GM12878 (cell line): ENCODE measurements around the gene TYW5.

Experiments used
- CTCF ChIP-seq, 3 experiments: IDR thresholded peaks in 2 of 3; conservative IDR thresholded peaks in 1 of 3; 2 replicates each; pipeline ENCODE4 v1.5.1; 2011; ENCODE audit warnings: low read depth in 3 of 3, low read length in 3 of 3, mild to moderate bottlenecking in 3 of 3, control low read depth in 2 of 3, moderate library complexity in 2 of 3, inconsistent platforms in 1 of 3, mixed read lengths in 1 of 3; ENCODE audit not compliant: control insufficient read depth in 2 of 3, insufficient read depth in 1 of 3; ENCODE audit errors: extremely low read depth in 1 of 3
- ETV6 ChIP-seq, 2 experiments: fragments of 450-650 bp in 1 of 2; IDR thresholded peaks in 1 of 2; conservative IDR thresholded peaks in 1 of 2; 2 replicates each; pipeline ENCODE4 v1.6.1; 2014; ENCODE audit warnings: antibody characterized with exemption in 1 of 2, borderline replicate concordance in 1 of 2, low read depth in 1 of 2, mild to moderate bottlenecking in 1 of 2, moderate library complexity in 1 of 2
- EZH2 ChIP-seq: IDR thresholded peaks from 2 replicates; pipeline ENCODE4 v1.6.1; 2012; ENCODE audit warnings: low read depth, mild to moderate bottlenecking, control low read depth, inconsistent platforms, low read length, borderline replicate concordance; ENCODE audit not compliant: control insufficient read depth
- MXI1 ChIP-seq: fragments of 150-350 bp; IDR thresholded peaks from 2 replicates; pipeline ENCODE4 v1.6.1; 2011; ENCODE audit warnings: low read depth, mild to moderate bottlenecking, inconsistent platforms, low read length, improper control_type of control experiment
- POLR2AphosphoS2 ChIP-seq: IDR thresholded peaks from 2 replicates; pipeline ENCODE4 v1.6.1; 2011; ENCODE audit warnings: low read depth, mild to moderate bottlenecking, low read length, improper control_type of control experiment, moderate library complexity
- POU2F2 ChIP-seq: IDR thresholded peaks from 3 replicates; pipeline ENCODE4 v1.6.1; 2011; ENCODE audit warnings: low read depth, mild to moderate bottlenecking, low read length, borderline replicate concordance
- RAD21 ChIP-seq: IDR thresholded peaks from 2 replicates; pipeline ENCODE4 v1.6.1; 2011; ENCODE audit warnings: mild to moderate bottlenecking, low read depth, low read length, moderate library complexity; ENCODE audit not compliant: insufficient read depth
- SPI1 ChIP-seq: IDR thresholded peaks from 2 replicates; pipeline ENCODE4 v1.6.1; 2011; ENCODE audit warnings: low read depth, mild to moderate bottlenecking, low read length, moderate library complexity, borderline replicate concordance; ENCODE audit not compliant: insufficient read depth

- TF ChIP-seq MXI1 (no peak), EZH2 (no peak), CTCF (IDR thresholded peaks at IDR 0.05 in 2 of 3, conservative IDR thresholded peaks at IDR 0.05 in 1 of 3; ENCODE audit: control insufficient read depth in 2 of 3, extremely low read depth in 1 of 3, insufficient read depth in 1 of 3, low read depth in 3 of 3, low read length in 3 of 3) (no peak), POLR2AphosphoS2 (no peak), ETV6 (conservative IDR thresholded peaks at IDR 0.05 in 1 of 2, IDR thresholded peaks at IDR 0.05 in 1 of 2; ENCODE audit: borderline replicate concordance in 1 of 2, low read depth in 1 of 2) (no peak), RAD21 (no peak), POU2F2 (no peak), SPI1 (no peak)
Measured at GRCh38 chr2:199983534-199983933, 28.2 kb upstream of the TYW5 start.
